PC-3 (cell line): ENCODE results near the gene RAD9A. TPM values are rescaled to one million over a fixed set of nuclear protein-coding genes. Genes with fewer than 3 reads are reported as not detected.

ENCODE experiments used
- ATAC-seq: fragments of 200-7000 bp; cut with Tn5 transposase; 2 replicates; pipeline ENCODE4 v1.9.1; 2020; ENCODE audit warnings: mild to moderate bottlenecking, moderate library complexity
- BruUV-seq: library from RNA; stranded (reverse); fragments of 400-500 nt; replicated peaks from 2 replicates; lab custom pipeline; 2021; lab: Mats Ljungman, UMichigan
- CTCF ChIA-PET: fragments of 300-600 bp; sonication (Branson Sonifier 250); formaldehyde crosslinking; loops from one replicate; lab custom pipeline; 2022; ENCODE audit warnings: antibody characterized with exemption; lab: Charles Lee
- POLR2A ChIA-PET: fragments of 300-600 bp; sonication (Branson Sonifier 250); formaldehyde crosslinking; loops from one replicate; lab custom pipeline; 2022; ENCODE audit warnings: antibody characterized with exemption; ENCODE audit not compliant: unreplicated experiment; lab: Charles Lee
- DNase-seq: peaks from one replicate; pipeline ENCODE4 v3.0.0-alpha.2; 2015
- H2AFZ ChIP-seq: fragments of 300-600 bp; sonication (generic); 2 replicates; pipeline ENCODE4 v1.6.0; 2016; ENCODE audit warnings: antibody characterized with exemption, low read length
- H3F3A ChIP-seq: fragments of 300-600 bp; sonication (generic); one replicate; pipeline ENCODE4 v1.6.0; 2017; ENCODE audit warnings: antibody characterized with exemption, low read length, control low read depth, mild to moderate bottlenecking; ENCODE audit not compliant: unreplicated experiment
- H3K27ac ChIP-seq: fragments of 300-600 bp; sonication (generic); 2 replicates; pipeline ENCODE4 v1.5.1; 2016; ENCODE audit warnings: mild to moderate bottlenecking, low read length
- H3K27me3 ChIP-seq: fragments of 300-600 bp; sonication (generic); 2 replicates; pipeline ENCODE4 v1.6.1; 2016; ENCODE audit warnings: low read length, mixed read lengths
- H3K36me3 ChIP-seq: fragments of 300-600 bp; sonication (generic); 2 replicates; pipeline ENCODE4 v1.6.1; 2016; ENCODE audit warnings: low read depth, mixed run types, low read length, mixed read lengths
- H3K4me1 ChIP-seq: fragments of 300-600 bp; sonication (generic); 2 replicates; pipeline ENCODE4 v1.5.1; 2016; ENCODE audit warnings: low read length; ENCODE audit not compliant: insufficient read depth
- H3K4me2 ChIP-seq: fragments of 300-600 bp; sonication (generic); 2 replicates; pipeline ENCODE4 v1.6.0; 2016; ENCODE audit warnings: low read length
- H3K4me3 ChIP-seq: fragments of 300-600 bp; sonication (generic); 2 replicates; pipeline ENCODE4 v1.5.1; 2016; ENCODE audit warnings: mild to moderate bottlenecking, low read length, mixed read lengths
- H3K79me2 ChIP-seq: fragments of 300-600 bp; sonication (generic); 2 replicates; pipeline ENCODE4 v1.6.1; 2017; ENCODE audit warnings: low read length, mixed read lengths
- H3K9ac ChIP-seq: fragments of 300-600 bp; sonication (generic); 2 replicates; pipeline ENCODE4 v1.6.0; 2016; ENCODE audit warnings: mild to moderate bottlenecking, low read length
- H3K9me2 ChIP-seq: fragments of 300-600 bp; sonication (generic); replicated peaks from 2 replicates; pipeline ENCODE4 v1.6.1; 2016; ENCODE audit warnings: mixed run types, low read length, mixed read lengths
- H3K9me3 ChIP-seq: fragments of 300-600 bp; sonication (generic); 2 replicates; pipeline ENCODE4 v1.6.1; 2016; ENCODE audit warnings: low read length, mixed read lengths
- H4K20me1 ChIP-seq: fragments of 300-600 bp; sonication (generic); 2 replicates; pipeline ENCODE4 v1.6.1; 2016; ENCODE audit warnings: low read length, mixed read lengths
- EZH2 ChIP-seq: fragments of 300-600 bp; sonication (generic); IDR thresholded peaks from one replicate; pipeline ENCODE4 v1.6.1; 2017; ENCODE audit warnings: antibody characterized with exemption, mild to moderate bottlenecking, low read length; ENCODE audit not compliant: unreplicated experiment
- EZH2phosphoT487 ChIP-seq: fragments of 300-600 bp; sonication (generic); IDR thresholded peaks from 2 replicates; pipeline ENCODE4 v1.6.1; 2018; ENCODE audit warnings: mild to moderate bottlenecking, antibody characterized with exemption, low read length, borderline replicate concordance
- intact Hi-C: fragments of 100-400 bp; cut with micrococcal nuclease; formaldehyde crosslinking; loops from 2 replicates; pipeline ENCODE4 v1.9.0; 2023
- total RNA-seq: library from RNA; depleted of rRNA; stranded (reverse); fragments of >200 nt; gene quantifications from 2 replicates; pipeline ENCODE4 v1.2.3, GENCODE V29; 2014
- TF ChIP-seq, protein P1 (sequence below): fragments of 300-600 bp; sonication (generic); conservative IDR thresholded peaks from 2 replicates; pipeline ENCODE4 v1.5.1; 2017; ENCODE audit warnings: antibody characterized with exemption, low read depth, mild to moderate bottlenecking, low read length

Gene RAD9A
- total RNA-seq, 1 experiment from 2014 or later, result 45.5 TPM

DNA sequence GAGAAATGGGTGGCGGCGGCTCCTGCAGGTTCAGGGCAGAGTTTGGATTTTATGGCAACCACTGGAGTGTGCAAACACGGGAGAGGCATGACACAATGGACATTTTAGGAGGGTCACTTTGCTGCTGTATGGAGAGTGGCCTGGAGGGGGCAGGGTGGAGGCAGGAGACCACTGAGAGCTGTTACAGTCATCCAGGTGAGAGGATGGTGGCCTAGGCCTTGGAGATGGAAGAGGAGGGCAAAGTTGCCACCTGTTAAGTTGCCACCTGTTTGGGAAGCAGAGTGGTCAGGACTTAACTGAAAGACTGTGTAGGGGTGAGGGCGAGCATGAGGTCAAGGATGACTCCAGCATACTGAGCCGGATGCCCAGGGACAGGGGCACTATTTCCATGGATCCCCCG lies 2.3 kb upstream of the RAD9A start:
- TF ChIP-seq, protein P1, sequence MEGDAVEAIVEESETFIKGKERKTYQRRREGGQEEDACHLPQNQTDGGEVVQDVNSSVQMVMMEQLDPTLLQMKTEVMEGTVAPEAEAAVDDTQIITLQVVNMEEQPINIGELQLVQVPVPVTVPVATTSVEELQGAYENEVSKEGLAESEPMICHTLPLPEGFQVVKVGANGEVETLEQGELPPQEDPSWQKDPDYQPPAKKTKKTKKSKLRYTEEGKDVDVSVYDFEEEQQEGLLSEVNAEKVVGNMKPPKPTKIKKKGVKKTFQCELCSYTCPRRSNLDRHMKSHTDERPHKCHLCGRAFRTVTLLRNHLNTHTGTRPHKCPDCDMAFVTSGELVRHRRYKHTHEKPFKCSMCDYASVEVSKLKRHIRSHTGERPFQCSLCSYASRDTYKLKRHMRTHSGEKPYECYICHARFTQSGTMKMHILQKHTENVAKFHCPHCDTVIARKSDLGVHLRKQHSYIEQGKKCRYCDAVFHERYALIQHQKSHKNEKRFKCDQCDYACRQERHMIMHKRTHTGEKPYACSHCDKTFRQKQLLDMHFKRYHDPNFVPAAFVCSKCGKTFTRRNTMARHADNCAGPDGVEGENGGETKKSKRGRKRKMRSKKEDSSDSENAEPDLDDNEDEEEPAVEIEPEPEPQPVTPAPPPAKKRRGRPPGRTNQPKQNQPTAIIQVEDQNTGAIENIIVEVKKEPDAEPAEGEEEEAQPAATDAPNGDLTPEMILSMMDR, result peak; percentile 80
- no peak for TF ChIP-seq EZH2
- TF ChIP-seq EZH2phosphoT487, result no peak
- ATAC-seq, result peak; percentile 23
- no peak overlapping the region for H3K4me3 ChIP-seq
- no peak overlapping the region for H2AFZ ChIP-seq
- no peaks in the 10 kb centered on the region for H3K9me3 ChIP-seq
- ChIA-PET CTCF (interaction anchor here (0.5 to 0.7 kb wide), 2 partner anchors 8 to 16 kb away, joined by 3 to 4 read pairs; partner anchors contain the start of gene CLCF1), POLR2A (no interaction called here)
- intact Hi-C loops, result no loop called here
- peak; percentile 75 for DNase-seq
- H3K79me2 ChIP-seq, result peaks cover 27% of the 10 kb centered on the region
- H4K20me1 ChIP-seq, result no peaks in the 10 kb centered on the region
- H3K4me2 ChIP-seq, result no peak overlapping the region
- no peaks in the 10 kb centered on the region for H3K27me3 ChIP-seq
- H3K4me1 ChIP-seq, result peaks cover 19% of the 10 kb centered on the region
- no peaks in the 10 kb centered on the region for H3K36me3 ChIP-seq
- H3K27ac ChIP-seq, result no peak overlapping the region
- H3K9me2 ChIP-seq, result no peaks in the 10 kb centered on the region
- H3K9ac ChIP-seq, result no peak overlapping the region
- H3F3A ChIP-seq, result no peaks in the 10 kb centered on the region
- no TSS peak for BruUV-seq

DNA sequence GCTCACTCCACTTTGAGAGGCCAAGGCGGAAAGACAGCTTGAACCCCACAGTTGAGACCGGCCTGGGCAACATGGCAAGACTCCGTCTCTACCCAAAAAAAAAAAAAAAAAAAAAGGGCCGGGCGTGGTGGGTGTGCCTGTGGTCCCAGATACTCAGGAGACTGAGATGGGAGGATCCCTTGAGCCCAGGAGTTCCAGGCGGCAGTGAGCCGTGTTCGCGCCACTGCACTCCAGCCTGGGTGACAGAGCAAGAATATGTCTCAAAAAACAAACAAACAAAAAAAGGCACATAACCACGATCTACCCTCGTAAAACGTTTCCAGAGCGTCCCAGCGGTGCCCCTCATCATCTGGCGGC lies 861 bp upstream of the RAD9A start:
- peak overlapping the region; percentile 94 for H3K9ac ChIP-seq
- H4K20me1 ChIP-seq, result no peaks in the 10 kb centered on the region
- intact Hi-C loops, result loop anchor here (2.0 kb wide), 1 partner anchor 116 kb away; no protein-coding TSS in a partner anchor
- H3K36me3 ChIP-seq, result no peaks in the 10 kb centered on the region
- H3F3A ChIP-seq, result no peaks in the 10 kb centered on the region
- CTCF ChIA-PET, result interaction anchor here (0.9 to 1.0 kb wide), 2 partner anchors 11 to 45 kb away, joined by 4 read pairs; partner anchors contain the start of gene PPP1CA
- peak overlapping the region; percentile 90 for H2AFZ ChIP-seq
- H3K9me3 ChIP-seq, result no peaks in the 10 kb centered on the region
- TF ChIP-seq EZH2 (no peak), EZH2phosphoT487 (no peak)
- TF ChIP-seq, protein P1, result no peak
- peak overlapping the region; percentile 81 for H3K27ac ChIP-seq
- peak overlapping the region; percentile 81 for H3K4me3 ChIP-seq
- no peaks in the 10 kb centered on the region for H3K27me3 ChIP-seq
- peak overlapping the region; percentile 98 for H3K4me2 ChIP-seq
- H3K4me1 ChIP-seq, result peaks cover 8% of the 10 kb centered on the region; the same call in 1 of the 2 replicates
- no peaks in the 10 kb centered on the region for H3K9me2 ChIP-seq
- POLR2A ChIA-PET, result no interaction called here
- BruUV-seq, result no TSS peak
- ATAC-seq, result peak; percentile 13; the same call in 1 of the 2 replicates
- no peak for DNase-seq
- H3K79me2 ChIP-seq, result peaks cover 27% of the 10 kb centered on the region

DNA sequence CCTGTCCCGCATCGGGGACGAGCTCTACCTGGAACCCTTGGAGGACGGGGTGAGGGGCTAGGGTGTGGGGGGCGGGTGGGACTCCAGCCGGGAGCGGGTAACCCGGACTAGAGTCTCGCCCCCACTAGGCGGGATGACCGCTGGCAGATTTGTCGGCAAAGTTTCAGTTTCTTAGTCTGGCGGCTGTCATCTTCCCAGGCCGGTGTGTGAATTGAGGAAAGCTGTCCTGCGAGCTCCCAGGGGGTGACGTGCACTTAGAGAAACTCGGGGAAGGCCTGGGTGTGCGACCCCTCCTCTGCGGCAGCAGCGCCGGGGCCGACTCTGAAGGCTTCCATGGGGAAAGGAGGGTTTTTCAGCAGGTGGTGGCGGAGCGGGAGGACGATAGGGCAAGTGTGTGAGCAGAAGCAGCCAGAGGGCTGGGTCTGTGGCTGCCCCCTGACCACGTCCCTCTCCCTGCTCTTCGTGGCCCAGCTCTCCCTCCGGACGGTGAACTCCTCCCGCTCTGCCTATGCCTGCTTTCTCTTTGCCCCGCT lies 463 bp downstream of the RAD9A start:
- H4K20me1 ChIP-seq, result no peaks in the 10 kb centered on the region
- ATAC-seq (peak; percentile 8), DNase-seq (peak; percentile 15)
- peak overlapping the region; percentile 90 for H2AFZ ChIP-seq
- H3K9me2 ChIP-seq, result no peaks in the 10 kb centered on the region
- 0 out of 2 replicates have a peak overlapping the region, but pooled peaks have one; percentile 17 for H3K27ac ChIP-seq
- no peaks in the 10 kb centered on the region for H3K9me3 ChIP-seq
- no peaks in the 10 kb centered on the region for H3F3A ChIP-seq
- H3K36me3 ChIP-seq, result no peaks in the 10 kb centered on the region; the same call in 1 of the 2 replicates
- H3K4me2 ChIP-seq, result peak overlapping the region; percentile 98
- H3K4me1 ChIP-seq, result peaks cover 8% of the 10 kb centered on the region; the same call in 1 of the 2 replicates
- POLR2A ChIA-PET, result interaction anchor here (0.6 to 1.1 kb wide), 3 partner anchors 10 to 47 kb away, joined by 3 to 11 read pairs (median 8); partner anchors contain the start of gene PPP1CA
- H3K79me2 ChIP-seq, result peaks cover 27% of the 10 kb centered on the region
- intact Hi-C loops, result no loop called here
- TF ChIP-seq EZH2, result no peak
- TF ChIP-seq, protein P1, result no peak
- TF ChIP-seq EZH2phosphoT487, result no peak
- CTCF ChIA-PET, result interaction anchor here (0.5 to 1.2 kb wide), 6 partner anchors 9 to 60 kb away, joined by 3 to 5 read pairs (median 4); no protein-coding TSS in a partner anchor
- H3K4me3 ChIP-seq, result peak overlapping the region; percentile 81
- H3K9ac ChIP-seq, result peak overlapping the region; percentile 94
- H3K27me3 ChIP-seq, result no peaks in the 10 kb centered on the region
- BruUV-seq, result TSS peak; percentile 55
